PFSK-1 (cell line): ENCODE data around the gene TMEM209.

Experiments
- POLR2AphosphoS5 ChIP-seq: IDR thresholded peaks from 2 replicates; pipeline ENCODE4 v1.6.1; 2012; ENCODE audit warnings: low read depth, mild to moderate bottlenecking, control low read depth, low read length, moderate library complexity
- TAF1 ChIP-seq: IDR thresholded peaks from 2 replicates; pipeline ENCODE4 v1.6.1; 2012; ENCODE audit warnings: low read length, control low read depth, borderline replicate concordance; ENCODE audit not compliant: insufficient read depth

DNA sequence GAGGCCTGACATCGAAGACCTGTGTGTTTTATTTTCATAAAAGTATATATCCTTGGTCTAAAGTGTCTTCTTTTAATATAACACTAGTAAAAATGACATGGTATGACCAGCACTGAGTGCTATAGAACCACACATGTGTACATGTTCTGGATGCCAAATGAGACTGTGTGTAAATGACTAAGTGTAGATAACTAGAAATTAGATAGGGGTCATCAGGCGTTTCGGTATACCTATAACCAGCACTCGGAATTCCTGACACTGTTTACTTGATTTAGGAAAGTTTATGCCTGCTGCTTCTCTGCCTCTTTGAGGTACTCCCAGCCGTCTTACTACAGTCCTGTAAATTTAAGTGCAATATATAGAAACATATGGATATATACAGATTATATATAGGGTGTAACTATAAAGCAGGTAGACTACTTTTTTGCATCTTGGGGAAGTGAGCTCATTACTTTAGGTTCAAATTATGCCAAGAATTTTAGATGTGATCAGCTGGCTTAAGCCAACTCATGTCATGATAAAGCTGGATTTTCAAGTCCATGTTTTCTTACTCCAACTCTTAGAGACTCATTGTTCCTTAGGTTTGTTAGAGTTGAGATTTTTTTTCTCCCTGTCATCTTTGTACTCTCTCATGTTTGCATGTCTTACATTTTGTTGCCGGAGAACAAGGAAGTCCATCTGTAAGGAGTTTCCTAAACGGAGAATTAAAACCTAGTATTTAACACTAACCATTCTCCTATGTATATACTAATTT, 72.0 kb downstream of the TMEM209 start:
- TF ChIP-seq TAF1 = no peak
- no peak for TF ChIP-seq POLR2AphosphoS5
